ENCODE measurements around the gene PLEKHG5. TPM values are rescaled to one million over a fixed set of nuclear protein-coding genes. Genes with fewer than 3 reads are reported as not detected.

PLEKHG5 gene
- total and polyA plus RNA-seq, 10 of the 15 experiments (the other 5 are each of a cell fraction or from before 2014, with no cell fraction given), result 0.04 to 1.1 (median 0.18) TPM; not detected in 1

DNA sequence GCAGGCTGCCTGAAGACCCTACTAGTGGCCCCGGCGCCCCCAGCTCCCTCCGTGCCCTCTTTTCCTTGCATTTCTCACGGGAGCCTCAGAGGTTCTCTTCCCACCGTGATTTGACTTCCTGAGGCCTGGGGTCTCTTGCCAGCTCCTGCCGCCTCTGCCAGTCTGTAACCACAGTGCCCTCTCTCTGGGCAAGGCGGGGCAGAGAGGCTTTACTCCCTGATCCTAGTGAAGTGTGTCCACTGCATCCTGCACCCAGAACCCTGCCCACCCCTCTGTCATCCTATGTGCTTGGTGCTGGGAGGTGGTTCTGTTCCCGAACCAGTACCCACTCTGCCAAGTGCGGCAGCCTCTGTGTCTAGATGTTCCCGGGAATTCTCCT, 64.5 kb downstream of the PLEKHG5 start:
- Histone ChIP-seq H3K9me3 (replicated peaks; ENCODE audit: control insufficient read depth, insufficient read depth, low read length) (no peaks in the 10 kb centered on the region), H3K4me2 (ENCODE audit: control insufficient read depth, insufficient read depth) (no peak overlapping the region), H3K9ac (ENCODE audit: control insufficient read depth, insufficient read depth, low read length) (no peak overlapping the region), H3K36me3 (ENCODE audit: control insufficient read depth in 2 of 2, insufficient read depth in 2 of 2, low read length in 1 of 2) (no peaks in the 10 kb centered on the region), H2AFZ (ENCODE audit: control insufficient read depth, low read depth, low read length) (no peak overlapping the region), H3K4me1 (ENCODE audit: control insufficient read depth, insufficient read depth, low read length) (peaks cover 6% of the 10 kb centered on the region; the same call in 1 of the 2 replicates), H3K79me2 (ENCODE audit: control insufficient read depth, insufficient read depth, low read length) (no peaks in the 10 kb centered on the region), H3K27me3 (replicated peaks in 1 of 2; ENCODE audit: control insufficient read depth in 2 of 2, insufficient read depth in 2 of 2, low read length in 1 of 2) (peaks cover 6 to 18% of the 10 kb centered on the region in 2 experiments; a peak in 3 of 4 replicates), H3K4me3 (no peak overlapping the region), H3K27ac (ENCODE audit: control insufficient read depth, insufficient read depth) (no peak overlapping the region), H4K20me1 (ENCODE audit: control insufficient read depth, insufficient read depth) (no peaks in the 10 kb centered on the region)
- intact Hi-C loops (cut with micrococcal nuclease; ENCODE audit: unreplicated experiment), result no loop called here
- TF ChIP-seq BMI1 (IDR thresholded peaks at IDR 0.05; ENCODE audit: borderline replicate concordance), result no peak
- TF ChIP-seq, protein P1, sequence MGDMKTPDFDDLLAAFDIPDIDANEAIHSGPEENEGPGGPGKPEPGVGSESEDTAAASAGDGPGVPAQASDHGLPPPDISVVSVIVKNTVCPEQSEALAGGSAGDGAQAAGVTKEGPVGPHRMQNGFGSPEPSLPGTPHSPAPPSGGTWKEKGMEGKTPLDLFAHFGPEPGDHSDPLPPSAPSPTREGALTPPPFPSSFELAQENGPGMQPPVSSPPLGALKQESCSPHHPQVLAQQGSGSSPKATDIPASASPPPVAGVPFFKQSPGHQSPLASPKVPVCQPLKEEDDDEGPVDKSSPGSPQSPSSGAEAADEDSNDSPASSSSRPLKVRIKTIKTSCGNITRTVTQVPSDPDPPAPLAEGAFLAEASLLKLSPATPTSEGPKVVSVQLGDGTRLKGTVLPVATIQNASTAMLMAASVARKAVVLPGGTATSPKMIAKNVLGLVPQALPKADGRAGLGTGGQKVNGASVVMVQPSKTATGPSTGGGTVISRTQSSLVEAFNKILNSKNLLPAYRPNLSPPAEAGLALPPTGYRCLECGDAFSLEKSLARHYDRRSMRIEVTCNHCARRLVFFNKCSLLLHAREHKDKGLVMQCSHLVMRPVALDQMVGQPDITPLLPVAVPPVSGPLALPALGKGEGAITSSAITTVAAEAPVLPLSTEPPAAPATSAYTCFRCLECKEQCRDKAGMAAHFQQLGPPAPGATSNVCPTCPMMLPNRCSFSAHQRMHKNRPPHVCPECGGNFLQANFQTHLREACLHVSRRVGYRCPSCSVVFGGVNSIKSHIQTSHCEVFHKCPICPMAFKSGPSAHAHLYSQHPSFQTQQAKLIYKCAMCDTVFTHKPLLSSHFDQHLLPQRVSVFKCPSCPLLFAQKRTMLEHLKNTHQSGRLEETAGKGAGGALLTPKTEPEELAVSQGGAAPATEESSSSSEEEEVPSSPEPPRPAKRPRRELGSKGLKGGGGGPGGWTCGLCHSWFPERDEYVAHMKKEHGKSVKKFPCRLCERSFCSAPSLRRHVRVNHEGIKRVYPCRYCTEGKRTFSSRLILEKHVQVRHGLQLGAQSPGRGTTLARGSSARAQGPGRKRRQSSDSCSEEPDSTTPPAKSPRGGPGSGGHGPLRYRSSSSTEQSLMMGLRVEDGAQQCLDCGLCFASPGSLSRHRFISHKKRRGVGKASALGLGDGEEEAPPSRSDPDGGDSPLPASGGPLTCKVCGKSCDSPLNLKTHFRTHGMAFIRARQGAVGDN (IDR thresholded peaks at IDR 0.05), result no peak
- no peak for TF ChIP-seq MEF2B (IDR thresholded peaks at IDR 0.05; ENCODE audit: partially characterized antibody, poor library complexity, severe bottlenecking)
- no peak for TF ChIP-seq BACH1 (IDR thresholded peaks at IDR 0.05; ENCODE audit: borderline replicate concordance)
- TF ChIP-seq HDAC6 (IDR thresholded peaks at IDR 0.05; ENCODE audit: unreplicated experiment), result no peak
- no peak for TF ChIP-seq SMC3 (IDR thresholded peaks at IDR 0.05; ENCODE audit: borderline replicate concordance, low read length)
- TF ChIP-seq GABPA (IDR thresholded peaks at IDR 0.05; ENCODE audit: low read depth), result no peak
- no peak for TF ChIP-seq ETV6 (conservative IDR thresholded peaks at IDR 0.05 in 1 of 2, IDR thresholded peaks at IDR 0.05 in 1 of 2; ENCODE audit: borderline replicate concordance in 1 of 2, low read depth in 1 of 2)
- TF ChIP-seq BCL11A (IDR thresholded peaks at IDR 0.05; ENCODE audit: low read depth, low read length), result no peak
- no peak for TF ChIP-seq ESRRA (IDR thresholded peaks at IDR 0.05; ENCODE audit: low read length)
- no peak for TF ChIP-seq ZNF217 (IDR thresholded peaks at IDR 0.05)
- TF ChIP-seq, protein P2, sequence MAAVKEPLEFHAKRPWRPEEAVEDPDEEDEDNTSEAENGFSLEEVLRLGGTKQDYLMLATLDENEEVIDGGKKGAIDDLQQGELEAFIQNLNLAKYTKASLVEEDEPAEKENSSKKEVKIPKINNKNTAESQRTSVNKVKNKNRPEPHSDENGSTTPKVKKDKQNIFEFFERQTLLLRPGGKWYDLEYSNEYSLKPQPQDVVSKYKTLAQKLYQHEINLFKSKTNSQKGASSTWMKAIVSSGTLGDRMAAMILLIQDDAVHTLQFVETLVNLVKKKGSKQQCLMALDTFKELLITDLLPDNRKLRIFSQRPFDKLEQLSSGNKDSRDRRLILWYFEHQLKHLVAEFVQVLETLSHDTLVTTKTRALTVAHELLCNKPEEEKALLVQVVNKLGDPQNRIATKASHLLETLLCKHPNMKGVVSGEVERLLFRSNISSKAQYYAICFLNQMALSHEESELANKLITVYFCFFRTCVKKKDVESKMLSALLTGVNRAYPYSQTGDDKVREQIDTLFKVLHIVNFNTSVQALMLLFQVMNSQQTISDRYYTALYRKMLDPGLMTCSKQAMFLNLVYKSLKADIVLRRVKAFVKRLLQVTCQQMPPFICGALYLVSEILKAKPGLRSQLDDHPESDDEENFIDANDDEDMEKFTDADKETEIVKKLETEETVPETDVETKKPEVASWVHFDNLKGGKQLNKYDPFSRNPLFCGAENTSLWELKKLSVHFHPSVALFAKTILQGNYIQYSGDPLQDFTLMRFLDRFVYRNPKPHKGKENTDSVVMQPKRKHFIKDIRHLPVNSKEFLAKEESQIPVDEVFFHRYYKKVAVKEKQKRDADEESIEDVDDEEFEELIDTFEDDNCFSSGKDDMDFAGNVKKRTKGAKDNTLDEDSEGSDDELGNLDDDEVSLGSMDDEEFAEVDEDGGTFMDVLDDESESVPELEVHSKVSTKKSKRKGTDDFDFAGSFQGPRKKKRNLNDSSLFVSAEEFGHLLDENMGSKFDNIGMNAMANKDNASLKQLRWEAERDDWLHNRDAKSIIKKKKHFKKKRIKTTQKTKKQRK (IDR thresholded peaks at IDR 0.05; ENCODE audit: low read depth, low read length), result no peak
- TF ChIP-seq MTA3 (IDR thresholded peaks at IDR 0.05; ENCODE audit: borderline replicate concordance, low read length), result no peak
- no peak for TF ChIP-seq TCF7 (IDR thresholded peaks at IDR 0.05; ENCODE audit: borderline replicate concordance)
- BruUV-seq (replicated peaks), result no TSS peak
- FAIRE-seq (no peak), DNase-seq (ENCODE audit: low read depth, low spot score) (no peak), ATAC-seq (no peak)
- in situ Hi-C loops (cut with MboI), result no loop called here
- ChIA-PET SMC1A (ENCODE audit: uncharacterized antibody, unreplicated experiment) (interaction anchor here (0.9 kb wide), 1 partner anchor 11 kb away, joined by 3 read pairs; no protein-coding TSS in a partner anchor), CTCF (interaction anchor here (10.9 kb wide), 1 partner anchor 14 kb away, joined by 137 read pairs; no protein-coding TSS in a partner anchor), RAD21 (ENCODE audit: unreplicated experiment) (no interaction called here), POLR2A (interaction anchor here (0.5 kb wide), 1 partner anchor 23 kb away, joined by 9 read pairs; no protein-coding TSS in a partner anchor)
- WGBS (ENCODE audit: insufficient coverage, insufficient replicate concordance, low lambda C conversion rate, missing lambda C conversion rate), result 33% methylated on average over 10 of the region's 10 CpGs

Measured in GM12878 (cell line).